Keratinocyte (primary cell): ENCODE data around the gene KRT3. TPM values are rescaled to one million over a fixed set of nuclear protein-coding genes. Genes with fewer than 3 reads are reported as not detected.
A peak's percentile ranks its signal among the peaks of the same experiment; 100 is the strongest.

ENCODE experiments used
- DNase-seq: peaks from one replicate; pipeline ENCODE4 v3.0.0-alpha.2; 2011; ENCODE audit warnings: low read depth, missing footprints, low spot score
- FAIRE-seq: peaks from 2 replicates; lab custom pipeline; 2011; peaks lifted over from hg19 to GRCh38; lab: Jason Lieb, UNC
- H2AFZ ChIP-seq: 2 replicates; pipeline ENCODE4 v1.6.0; 2012; ENCODE audit warnings: low read length, control low read depth, inconsistent platforms; ENCODE audit not compliant: control insufficient read depth
- H3K27ac ChIP-seq: 2 replicates; pipeline ENCODE4 v1.5.1; 2011; ENCODE audit warnings: low read length; ENCODE audit not compliant: control insufficient read depth, insufficient read depth
- H3K27me3 ChIP-seq: 3 replicates; pipeline ENCODE4 v1.6.0; 2011; ENCODE audit warnings: low read length; ENCODE audit not compliant: control insufficient read depth, insufficient read depth; ENCODE audit errors: extremely low read depth
- H3K36me3 ChIP-seq, 2 experiments: 2 replicates in 1 of 2; 3 replicates in 1 of 2; pipeline ENCODE4 v1.5.1; 2011; ENCODE audit warnings: low read length in 2 of 2, mild to moderate bottlenecking in 1 of 2; ENCODE audit not compliant: control insufficient read depth in 2 of 2, insufficient read depth in 2 of 2; ENCODE audit errors: extremely low read depth in 1 of 2
- H3K4me1 ChIP-seq: 3 replicates; pipeline ENCODE4 v1.5.1; 2011; ENCODE audit warnings: low read length; ENCODE audit not compliant: control insufficient read depth, insufficient read depth; ENCODE audit errors: extremely low read depth
- H3K4me2 ChIP-seq: 3 replicates; pipeline ENCODE4 v1.6.0; 2011; ENCODE audit warnings: low read depth, low read length; ENCODE audit not compliant: control insufficient read depth, insufficient read depth; ENCODE audit errors: extremely low read depth
- H3K4me3 ChIP-seq, 3 experiments: fragments of 200-600 bp in 1 of 3; sonication (generic) in 1 of 3; 2 replicates in 2 of 3; 3 replicates in 1 of 3; pipeline ENCODE4 v1.5.1; 2011 to 2016; ENCODE audit warnings: low read length in 3 of 3, mild to moderate bottlenecking in 3 of 3, control low read depth in 2 of 3, inconsistent platforms in 1 of 3, low read depth in 1 of 3, mixed read lengths in 1 of 3, mixed run types in 1 of 3, moderate library complexity in 1 of 3; ENCODE audit not compliant: control insufficient read depth in 2 of 3, insufficient read depth in 2 of 3; ENCODE audit errors: extremely low read depth in 1 of 3
- H3K79me2 ChIP-seq: 2 replicates; pipeline ENCODE4 v1.6.0; 2012; ENCODE audit warnings: low read length; ENCODE audit not compliant: control insufficient read depth, insufficient read depth
- H3K9ac ChIP-seq: 3 replicates; pipeline ENCODE4 v1.6.0; 2011; ENCODE audit warnings: low read length; ENCODE audit not compliant: control insufficient read depth, insufficient read depth; ENCODE audit errors: extremely low read depth
- H3K9me1 ChIP-seq: 3 replicates; pipeline ENCODE4 v1.6.0; 2011; ENCODE audit warnings: low read length; ENCODE audit not compliant: control insufficient read depth, insufficient read depth; ENCODE audit errors: extremely low read depth
- H3K9me3 ChIP-seq: 2 replicates; pipeline ENCODE4 v1.5.1; 2012; ENCODE audit warnings: low read depth, low read length; ENCODE audit not compliant: control insufficient read depth
- H4K20me1 ChIP-seq: 3 replicates; pipeline ENCODE4 v1.6.0; 2011; ENCODE audit warnings: low read length; ENCODE audit not compliant: control insufficient read depth, insufficient read depth; ENCODE audit errors: extremely low read depth
- EZH2 ChIP-seq: IDR thresholded peaks from one replicate; pipeline ENCODE4 v1.6.1; 2012; ENCODE audit warnings: inconsistent platforms, mild to moderate bottlenecking, low read length, moderate library complexity
- dilution Hi-C: fragments of 300-500 bp; cut with MboI; formaldehyde crosslinking; loops from one replicate; pipeline ENCODE4 v1.7.0; 2020; ENCODE audit warnings: low sequenced_read_pairs; ENCODE audit not compliant: extremely low pct_ligation_motif_present
- polyA plus RNA-seq, 5 experiments: library from polyadenylated mRNA; depleted of rRNA in 3 of 5; stranded (reverse) in 3 of 5; stranded (forward) in 1 of 5; unstranded in 1 of 5; fragments of >200 nt; gene quantifications; 1 replicate in 1 of 5; 2 replicates in 3 of 5; 3 replicates in 1 of 5; pipeline versions ENCODE4 v1.2.1 to v1.2.3, GENCODE V29; 2011 to 2012; ENCODE audit warnings: missing spikeins in 2 of 5, low read depth in 1 of 5, low replicate concordance in 1 of 5
- TF ChIP-seq, protein P1 (sequence below), 3 experiments: IDR thresholded peaks in 1 of 3; conservative IDR thresholded peaks in 1 of 3; optimal IDR thresholded peaks in 1 of 3; 2 replicates in 2 of 3; 3 replicates in 1 of 3; pipeline versions ENCODE3 to v1.5.1; 2011; ENCODE audit warnings: low read length in 3 of 3, mild to moderate bottlenecking in 3 of 3, moderate library complexity in 2 of 3, control low read depth in 1 of 3, inconsistent platforms in 1 of 3; ENCODE audit not compliant: insufficient read depth in 2 of 3; ENCODE audit errors: extremely low read depth in 1 of 3

The KRT3 gene
- polyA plus RNA-seq, 1 donor (not counting 4 experiments of a cell fraction or from before 2014, with no cell fraction given) = 0.29 TPM

DNA sequence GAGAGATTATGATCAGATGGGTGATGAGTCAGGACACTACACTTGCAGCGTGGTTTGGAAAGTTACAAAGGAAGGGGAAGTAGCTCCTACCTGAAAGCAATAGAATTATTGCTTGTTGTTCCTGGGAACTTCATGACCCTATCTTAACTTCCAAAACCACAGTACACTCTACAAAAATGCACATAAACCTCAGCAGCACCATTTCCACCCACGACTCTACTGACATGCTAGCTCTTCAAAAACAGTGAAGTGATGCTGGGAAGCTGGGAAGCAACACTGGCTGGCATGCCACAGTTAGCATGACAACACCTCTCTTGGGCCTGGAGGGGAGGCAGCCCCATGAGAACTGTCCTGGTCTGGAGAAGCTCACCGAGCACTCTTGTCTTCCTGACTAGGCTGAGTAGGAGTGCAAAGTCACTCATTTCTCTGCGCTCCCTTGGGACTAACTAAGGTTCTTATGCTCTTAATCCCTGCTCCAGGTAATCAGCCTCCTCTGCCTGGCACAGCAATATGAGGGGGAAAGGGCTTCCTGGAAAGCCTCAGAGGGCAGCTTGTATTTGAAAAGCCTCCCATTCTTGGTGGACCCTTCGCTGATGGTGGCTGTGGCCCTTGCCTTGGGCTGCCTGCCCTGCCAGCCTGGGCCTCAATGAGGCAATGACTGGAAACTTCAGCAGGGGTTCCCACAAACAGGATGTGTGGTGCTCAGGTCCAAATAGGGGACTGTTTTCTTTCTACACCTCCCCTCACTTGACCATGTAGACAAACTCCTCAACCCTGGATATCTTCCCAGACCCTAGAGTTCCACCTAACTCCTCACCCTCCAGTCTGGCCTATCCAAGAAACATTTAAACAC, 1.2 kb downstream of the KRT3 start:
- Histone ChIP-seq H3K4me1 (peaks cover 39% of the 10 kb centered on the region), H3K4me2 (peak overlapping the region; percentile 6), H3K36me3 (no peaks in the 10 kb centered on the region), H3K9me1 (no peaks in the 10 kb centered on the region), H4K20me1 (no peaks in the 10 kb centered on the region), H3K4me3 (no peak overlapping the region), H3K9me3 (no peaks in the 10 kb centered on the region), H3K27ac (no peak overlapping the region), H3K9ac (no peak overlapping the region), H2AFZ (no peak overlapping the region), H3K79me2 (no peaks in the 10 kb centered on the region), H3K27me3 (peaks cover 30% of the 10 kb centered on the region)
- DNase-seq (peak; percentile 17), FAIRE-seq (peak; percentile 95)
- TF ChIP-seq, protein P1, sequence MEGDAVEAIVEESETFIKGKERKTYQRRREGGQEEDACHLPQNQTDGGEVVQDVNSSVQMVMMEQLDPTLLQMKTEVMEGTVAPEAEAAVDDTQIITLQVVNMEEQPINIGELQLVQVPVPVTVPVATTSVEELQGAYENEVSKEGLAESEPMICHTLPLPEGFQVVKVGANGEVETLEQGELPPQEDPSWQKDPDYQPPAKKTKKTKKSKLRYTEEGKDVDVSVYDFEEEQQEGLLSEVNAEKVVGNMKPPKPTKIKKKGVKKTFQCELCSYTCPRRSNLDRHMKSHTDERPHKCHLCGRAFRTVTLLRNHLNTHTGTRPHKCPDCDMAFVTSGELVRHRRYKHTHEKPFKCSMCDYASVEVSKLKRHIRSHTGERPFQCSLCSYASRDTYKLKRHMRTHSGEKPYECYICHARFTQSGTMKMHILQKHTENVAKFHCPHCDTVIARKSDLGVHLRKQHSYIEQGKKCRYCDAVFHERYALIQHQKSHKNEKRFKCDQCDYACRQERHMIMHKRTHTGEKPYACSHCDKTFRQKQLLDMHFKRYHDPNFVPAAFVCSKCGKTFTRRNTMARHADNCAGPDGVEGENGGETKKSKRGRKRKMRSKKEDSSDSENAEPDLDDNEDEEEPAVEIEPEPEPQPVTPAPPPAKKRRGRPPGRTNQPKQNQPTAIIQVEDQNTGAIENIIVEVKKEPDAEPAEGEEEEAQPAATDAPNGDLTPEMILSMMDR (optimal IDR thresholded peaks at IDR 0.05 in 1 of 3, IDR thresholded peaks at IDR 0.05 in 1 of 3, conservative IDR thresholded peaks at IDR 0.05 in 1 of 3; ENCODE audit: extremely low read depth in 1 of 3, insufficient read depth in 2 of 3, low read length in 3 of 3) = no peak
- no peak for TF ChIP-seq EZH2
- dilution Hi-C loops = no loop called here

GRCh38 chr12:52792185-52793029, 3.5 kb downstream of the KRT3 start:
- Histone ChIP-seq H2AFZ (no peak overlapping the region), H3K4me1 (peaks cover 17% of the 10 kb centered on the region), H4K20me1 (no peaks in the 10 kb centered on the region), H3K27me3 (peaks cover 51% of the 10 kb centered on the region), H3K9ac (no peak overlapping the region), H3K9me3 (no peaks in the 10 kb centered on the region), H3K27ac (no peak overlapping the region), H3K9me1 (no peaks in the 10 kb centered on the region), H3K36me3 (no peaks in the 10 kb centered on the region), H3K79me2 (no peaks in the 10 kb centered on the region), H3K4me3 (no peak overlapping the region), H3K4me2 (no peak overlapping the region)
- TF ChIP-seq, protein P1 (optimal IDR thresholded peaks at IDR 0.05 in 1 of 3, IDR thresholded peaks at IDR 0.05 in 1 of 3, conservative IDR thresholded peaks at IDR 0.05 in 1 of 3; ENCODE audit: extremely low read depth in 1 of 3, insufficient read depth in 2 of 3, low read length in 3 of 3) = no peak
- peak; percentile 35 for TF ChIP-seq EZH2
- no peak for DNase-seq
- dilution Hi-C loops = no loop called here
- FAIRE-seq = no peak
